Epidermal melanocyte (primary cell): Measurements from ENCODE around the gene GPR39.

Experiments used
- DNase-seq: peaks from one replicate; pipeline ENCODE4 v3.0.0; 2011; ENCODE audit warnings: low spot score; ENCODE audit not compliant: insufficient read length

The GPR39 gene

DNA sequence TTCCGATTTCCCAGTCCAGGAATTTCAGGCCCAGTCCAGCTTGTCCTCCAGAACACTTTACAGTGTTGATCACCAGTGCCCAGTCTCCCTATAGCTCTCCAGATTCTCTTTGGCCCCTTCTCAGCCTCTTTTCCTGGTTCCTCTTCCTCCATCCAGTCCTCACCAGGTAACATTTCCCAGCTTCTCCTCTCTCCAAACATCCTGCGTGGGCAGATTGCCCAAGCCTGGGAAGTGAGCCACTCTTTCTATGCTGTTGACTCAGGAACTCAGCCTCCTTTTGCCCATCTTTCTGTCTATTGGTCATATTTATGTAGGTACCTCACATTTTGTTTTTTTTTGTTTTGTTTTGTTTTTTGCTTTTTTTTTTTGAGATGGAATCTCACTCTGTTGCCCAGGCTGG lies 144.0 kb downstream of the GPR39 start:
- DNase-seq = no peak

DNA sequence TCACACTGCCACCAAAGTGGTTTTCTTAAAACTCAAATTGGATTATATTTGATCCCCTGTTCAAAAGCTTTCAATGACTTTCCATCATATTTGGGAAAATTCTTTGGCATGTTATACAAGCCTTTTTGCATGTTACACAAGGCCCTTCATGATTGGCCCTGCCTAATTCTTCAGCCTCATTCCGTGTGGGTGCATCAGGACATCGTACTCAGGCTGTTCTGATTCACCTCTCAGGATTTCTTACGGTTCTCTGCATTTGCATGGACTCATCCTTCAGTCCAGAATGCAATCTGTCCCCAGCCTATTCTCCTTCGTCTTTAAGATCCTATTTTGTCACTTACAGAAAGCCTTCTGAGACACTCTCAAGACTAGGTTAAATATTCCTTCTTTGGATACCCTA lies 145.6 kb downstream of the GPR39 start:
- no peak for DNase-seq

DNA sequence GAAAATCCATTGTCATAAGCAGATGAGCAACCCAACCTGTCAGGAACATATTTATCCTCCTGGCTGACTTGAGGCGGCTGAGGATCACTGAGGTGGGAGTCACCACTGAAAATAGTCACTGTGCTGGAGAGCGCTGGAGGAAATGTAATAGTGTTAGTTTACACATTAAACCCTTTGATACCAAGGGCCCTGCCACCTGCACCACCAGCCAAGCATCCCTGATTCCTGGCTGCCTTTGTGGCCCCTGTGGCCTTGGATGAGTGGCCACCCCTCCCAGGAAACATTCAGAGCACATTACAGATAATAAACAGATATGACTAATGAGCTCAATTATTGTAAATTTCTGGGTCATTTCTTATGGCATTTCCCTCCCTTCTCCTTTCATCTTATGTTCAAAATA lies 147.5 kb downstream of the GPR39 start:
- DNase-seq = no peak

DNA sequence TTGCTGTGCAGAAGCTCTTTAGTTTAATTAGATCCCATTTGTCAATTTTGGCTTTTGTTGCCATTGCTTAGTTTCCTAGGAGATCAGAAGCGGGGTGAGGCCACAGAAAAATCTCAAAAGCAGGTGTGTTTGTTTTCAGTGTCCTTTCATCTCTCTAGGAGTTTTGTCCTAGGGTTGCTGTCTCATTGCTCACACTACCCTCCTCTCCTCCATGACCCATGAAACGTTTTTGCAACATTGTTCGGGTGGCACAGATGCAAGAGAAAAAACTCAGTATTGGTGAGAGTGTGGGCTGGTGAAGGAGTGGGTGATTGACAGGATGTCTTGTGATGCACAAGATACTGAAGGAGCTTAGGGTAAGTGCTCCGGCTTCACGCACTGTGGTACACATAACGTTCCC lies 149.8 kb downstream of the GPR39 start:
- no peak for DNase-seq

DNA sequence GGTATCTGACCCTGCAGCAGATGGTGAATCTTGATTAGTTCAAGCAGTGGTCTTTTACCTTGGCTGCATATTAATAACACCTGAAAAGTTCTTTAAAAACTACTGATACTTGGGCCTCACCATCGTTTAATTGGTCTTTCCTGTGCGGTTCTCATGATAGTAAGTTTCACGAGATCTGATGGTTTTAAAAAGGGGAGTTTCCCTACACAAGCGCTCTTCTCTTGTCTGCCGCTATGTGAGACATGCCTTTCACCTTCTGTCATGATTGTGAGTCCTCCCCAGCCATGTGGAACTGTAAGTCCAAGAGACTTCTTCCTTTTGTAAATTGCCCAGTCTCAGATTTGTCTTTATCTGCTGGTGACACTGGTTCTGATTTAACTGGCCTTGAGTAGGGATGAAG lies 151.1 kb downstream of the GPR39 start:
- no peak for DNase-seq

DNA sequence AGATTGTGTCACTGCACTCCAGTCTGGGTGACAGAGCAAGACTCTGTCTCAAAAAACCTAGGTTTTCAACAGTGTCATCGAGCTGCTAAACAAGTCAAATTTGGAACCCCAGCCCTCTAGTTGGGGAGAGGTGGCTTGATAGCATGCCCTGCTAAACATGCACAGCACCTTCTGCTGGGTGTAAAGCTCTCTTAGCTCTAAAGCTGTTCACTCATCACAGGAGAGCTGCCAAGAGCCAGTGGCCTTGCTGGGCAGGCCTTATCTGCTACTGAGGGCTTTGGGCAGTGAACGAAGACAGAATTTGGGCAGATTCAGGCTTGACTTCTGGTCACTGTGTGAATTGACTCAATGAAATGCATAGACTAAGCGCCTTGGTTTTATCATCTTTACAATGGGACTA lies 152.1 kb downstream of the GPR39 start:
- no peak for DNase-seq

DNA sequence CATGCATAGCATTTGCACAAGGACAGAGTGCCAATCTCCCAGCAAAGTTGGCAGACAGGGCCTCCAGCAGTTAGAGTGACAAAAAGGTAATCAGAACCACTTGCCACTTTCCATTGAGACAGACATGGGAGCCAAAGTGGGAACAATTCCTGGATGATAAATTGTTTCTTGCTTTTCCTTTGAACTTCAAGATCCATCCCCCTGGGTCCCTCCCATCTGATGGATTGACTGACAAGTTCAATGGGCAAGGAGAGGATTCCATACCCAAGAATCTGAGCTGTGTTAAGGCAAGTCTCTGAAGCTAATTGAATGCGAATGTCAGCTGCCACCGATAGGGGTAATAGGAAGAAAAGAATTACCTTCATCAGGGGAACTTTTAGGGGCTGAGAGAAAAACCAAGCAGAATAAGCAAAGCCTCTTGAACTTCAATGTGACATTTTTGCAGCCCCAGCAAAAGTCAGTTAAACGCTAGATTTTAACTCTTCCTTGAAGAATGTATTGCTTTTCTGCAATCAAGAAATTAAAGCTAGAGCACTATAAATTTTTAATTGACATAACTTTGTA lies 156.9 kb downstream of the GPR39 start:
- DNase-seq = no peak

DNA sequence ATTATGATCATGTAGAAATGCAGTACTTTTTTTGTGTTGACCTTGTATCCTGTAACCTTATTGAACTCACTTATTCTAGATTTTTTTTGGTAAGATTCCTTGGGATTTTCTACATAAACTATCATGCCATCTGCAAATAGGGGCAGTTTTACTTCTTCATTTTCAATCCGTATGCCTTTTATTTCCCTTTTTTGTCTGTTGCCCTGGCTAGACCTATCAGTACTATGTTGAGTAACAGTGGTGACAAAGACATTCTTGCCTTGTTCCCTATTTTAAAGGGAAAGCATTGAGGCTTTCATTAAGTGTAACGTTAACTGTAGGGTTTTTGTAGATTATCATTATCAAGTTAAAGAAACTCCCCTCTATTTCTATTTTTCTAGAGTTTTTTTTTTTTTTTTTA lies 161.1 kb downstream of the GPR39 start:
- no peak for DNase-seq

DNA sequence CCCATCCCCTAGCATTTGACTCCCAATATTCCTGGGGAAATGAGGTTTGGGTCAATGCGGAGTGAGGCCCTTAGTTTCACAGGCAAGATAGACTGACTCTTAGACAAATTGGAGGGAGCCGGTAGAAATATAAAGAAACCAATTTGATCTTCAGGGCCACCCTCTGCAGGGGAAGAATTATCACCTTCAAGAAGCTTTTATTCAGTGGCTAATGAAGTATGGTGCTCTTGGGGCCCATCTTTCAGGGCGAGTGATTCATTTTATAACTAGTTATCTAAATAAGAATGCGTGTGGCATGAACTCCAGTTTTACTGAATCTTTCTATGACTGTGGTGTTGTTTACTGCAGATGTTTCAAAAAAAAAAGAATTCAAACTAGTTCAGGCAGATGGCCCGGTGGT lies 165.0 kb downstream of the GPR39 start:
- no peak for DNase-seq

DNA sequence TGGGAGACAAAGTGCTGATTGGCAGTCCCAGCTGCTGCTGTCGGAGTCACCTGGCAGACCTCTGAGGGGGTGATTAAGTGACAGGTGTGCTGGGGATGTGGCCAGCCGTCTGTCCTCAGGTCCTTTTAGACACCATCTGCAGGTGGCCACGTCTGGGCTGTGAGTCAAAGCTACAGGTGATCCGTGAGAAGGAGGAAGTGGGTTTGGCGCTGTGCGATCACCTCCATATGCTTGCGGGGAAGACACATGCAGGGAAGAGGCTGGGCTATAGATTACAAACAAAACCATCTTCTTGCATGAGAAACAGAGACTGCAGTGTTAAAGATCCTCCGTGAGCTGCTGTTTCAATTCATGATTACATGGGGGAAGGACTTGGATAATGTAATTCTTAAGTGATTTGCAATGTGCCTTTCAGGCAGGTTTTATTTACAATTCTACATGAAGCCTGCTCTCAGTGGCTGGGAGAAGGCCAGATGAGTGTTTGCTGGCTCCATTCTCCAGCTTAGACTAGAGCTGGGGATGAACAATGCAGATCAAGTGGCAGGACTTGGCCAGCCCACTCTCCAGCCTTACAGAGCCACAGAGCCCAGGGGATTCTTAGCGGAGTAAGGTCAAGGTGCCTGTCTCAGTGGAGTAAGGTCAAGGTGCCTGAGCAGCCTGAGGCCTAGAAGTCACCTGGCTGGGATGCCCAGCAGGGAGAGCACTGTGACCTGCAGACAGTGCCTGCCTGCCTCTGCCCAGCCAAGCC lies 165.6 kb downstream of the GPR39 start:
- no peak for DNase-seq

DNA sequence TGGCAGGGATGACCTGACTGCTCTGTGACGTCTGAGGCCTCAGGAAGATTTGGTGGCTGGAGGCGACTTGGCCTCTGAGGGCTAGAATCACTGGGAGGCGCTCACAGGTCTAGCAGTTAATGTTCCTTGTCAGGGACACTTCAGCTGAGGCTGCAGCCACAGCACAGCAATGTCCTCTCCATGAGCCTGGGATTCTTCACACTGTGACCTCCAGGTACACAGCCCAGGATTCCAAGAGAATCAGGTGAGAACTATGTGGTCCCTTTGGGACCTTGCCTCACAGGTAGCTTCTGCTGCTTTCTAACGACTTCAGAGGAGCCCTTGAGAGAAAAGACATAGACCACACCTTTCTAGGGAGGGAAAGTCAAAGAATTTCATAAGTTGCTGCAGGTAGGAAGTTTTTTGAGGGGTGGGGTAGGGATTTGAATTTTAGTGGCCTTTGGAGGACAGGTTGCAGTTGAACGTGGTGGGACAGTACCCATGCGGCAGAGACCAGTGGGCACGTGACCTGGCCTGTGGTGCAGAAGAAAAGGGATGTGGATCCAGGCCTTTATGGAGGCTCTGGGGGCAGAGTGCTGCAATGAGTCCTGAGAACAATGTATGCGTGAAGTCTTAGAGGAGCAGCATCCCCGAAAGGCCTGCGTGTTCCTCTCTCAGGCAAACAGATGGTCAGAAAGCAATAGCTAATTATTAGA lies 167.2 kb downstream of the GPR39 start:
- no peak for DNase-seq

DNA sequence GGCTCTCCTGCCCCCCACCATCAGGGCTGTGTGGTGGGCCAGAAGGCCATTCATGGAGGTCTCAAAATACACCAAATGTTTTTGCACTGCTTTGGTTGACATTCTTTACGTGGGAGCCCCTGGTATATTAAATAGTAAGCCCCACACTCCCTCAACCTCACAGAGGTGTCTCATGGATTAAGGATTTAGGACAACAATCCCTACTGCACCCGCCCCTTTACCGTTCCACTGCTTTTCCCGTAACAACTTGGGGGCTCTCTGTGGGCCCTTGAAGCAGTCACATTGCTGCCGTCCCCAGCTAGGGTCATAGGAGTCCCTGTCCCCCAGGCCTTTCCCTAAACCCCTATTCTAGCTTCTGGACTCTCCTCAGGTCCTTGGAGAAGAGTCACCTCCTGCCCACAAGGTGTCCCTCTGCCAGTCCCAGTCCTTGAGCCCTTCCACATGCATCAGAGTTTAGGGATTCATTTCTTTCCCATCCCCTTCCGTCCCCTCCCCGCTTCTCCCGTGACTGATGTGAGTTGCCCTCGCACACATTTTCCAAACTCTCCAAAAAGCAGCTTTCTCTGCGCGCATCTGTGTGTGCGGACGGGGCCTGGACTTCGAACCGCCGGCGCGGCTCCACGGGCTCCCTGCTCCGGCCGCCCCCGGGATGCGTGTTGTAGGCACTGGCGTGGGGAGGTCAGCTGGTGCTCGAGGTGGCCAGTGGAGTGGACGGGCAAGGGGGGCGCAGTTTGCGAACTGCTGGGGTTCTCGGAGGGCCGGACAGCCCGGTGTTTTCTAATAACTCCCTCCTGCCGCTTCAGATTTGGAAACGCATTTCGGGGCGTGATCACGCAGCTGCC lies 168.6 kb downstream of the GPR39 start:
- no peak for DNase-seq

DNA sequence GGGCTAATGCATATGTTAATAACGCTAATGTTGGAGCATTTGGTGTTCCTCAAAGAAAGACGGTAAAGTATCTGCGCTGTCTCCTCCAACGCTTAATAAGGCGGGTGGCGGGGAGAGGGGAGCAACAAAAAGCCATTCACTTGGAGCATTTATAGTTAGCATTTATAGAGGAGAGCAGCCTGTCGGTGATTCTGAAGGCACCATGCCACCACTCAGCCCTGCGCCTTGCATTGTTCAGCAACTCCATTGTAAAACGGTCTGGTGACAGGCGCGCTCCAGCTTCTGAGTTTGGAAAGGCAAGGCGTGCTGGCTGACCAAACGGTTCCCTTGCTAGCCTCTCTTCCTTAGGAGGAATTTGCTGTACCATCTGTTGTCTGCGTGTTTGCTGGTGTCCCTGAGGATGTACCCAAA lies 169.5 kb downstream of the GPR39 start:
- no peak for DNase-seq

DNA sequence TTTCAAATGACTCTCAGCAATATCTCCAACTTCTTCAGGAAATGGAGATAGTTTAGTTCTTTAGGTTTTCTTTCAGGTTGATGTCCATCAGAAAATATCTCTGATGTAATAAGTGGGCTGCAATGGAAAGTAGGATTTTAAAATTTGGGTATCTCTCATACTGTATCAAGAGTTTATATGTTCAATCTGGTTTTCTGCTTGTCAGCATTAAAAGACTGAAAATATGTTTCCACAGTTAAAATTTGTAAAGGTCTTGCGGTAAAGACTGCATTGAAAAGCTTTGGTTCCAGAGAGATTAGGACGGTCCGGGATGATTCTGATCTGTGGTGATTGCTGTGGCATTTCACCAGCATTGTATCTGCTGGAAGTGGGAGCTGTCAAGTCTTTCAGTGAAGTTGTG lies 170.2 kb downstream of the GPR39 start:
- DNase-seq = no peak

DNA sequence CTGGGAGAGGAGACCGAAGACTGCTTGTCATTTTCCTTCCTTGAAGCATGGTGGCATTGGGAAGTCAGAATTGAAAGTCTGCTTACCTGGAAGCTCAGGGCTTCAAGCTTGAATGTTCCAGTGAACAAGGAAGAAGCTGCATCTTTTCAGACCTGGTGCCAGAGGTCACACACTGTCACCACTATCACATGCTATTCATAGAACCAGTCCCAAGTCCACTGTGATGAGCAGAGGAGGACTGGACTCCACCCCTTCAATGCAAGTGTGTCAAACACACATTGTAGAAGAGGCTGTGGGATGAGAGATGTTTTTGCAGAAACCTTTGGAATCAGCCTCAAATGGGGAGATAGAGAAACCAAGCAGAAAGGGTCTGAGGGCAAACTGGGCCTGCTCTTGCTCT lies 172.0 kb downstream of the GPR39 start:
- DNase-seq = no peak

DNA sequence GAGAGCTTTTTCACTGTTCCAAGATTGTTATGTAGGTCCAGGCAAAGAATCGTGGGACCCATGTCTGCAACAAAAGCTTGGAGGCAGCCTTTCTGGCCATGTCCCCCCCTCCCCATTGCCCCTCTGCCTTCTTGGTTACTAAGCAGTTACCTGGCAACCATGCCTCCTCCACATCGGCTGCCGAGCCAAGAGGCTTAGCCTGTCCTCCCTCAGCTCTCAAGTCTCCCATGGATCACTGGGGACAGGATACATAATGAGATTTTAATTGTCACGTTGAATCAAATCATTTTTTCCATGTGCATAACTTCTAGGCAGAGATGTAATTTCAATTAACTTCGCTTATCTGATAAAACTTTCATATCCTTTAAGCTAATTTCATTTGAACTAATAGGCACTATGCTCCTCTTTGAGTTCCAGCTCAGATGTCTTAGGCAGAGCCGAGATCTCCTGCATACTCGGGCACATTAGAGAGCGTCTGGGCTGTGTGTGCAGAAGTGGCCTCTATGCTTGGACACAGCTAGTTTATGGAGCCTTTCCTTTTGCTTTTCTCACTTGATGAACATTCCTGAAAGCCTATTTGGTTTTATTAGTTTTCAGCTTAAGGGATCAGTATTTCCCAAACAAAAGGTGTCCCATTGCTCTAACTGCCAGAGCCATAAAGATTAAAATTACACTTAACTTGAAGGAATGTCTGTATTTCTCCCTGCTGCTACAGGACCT lies 172.7 kb downstream of the GPR39 start:
- no peak for DNase-seq

DNA sequence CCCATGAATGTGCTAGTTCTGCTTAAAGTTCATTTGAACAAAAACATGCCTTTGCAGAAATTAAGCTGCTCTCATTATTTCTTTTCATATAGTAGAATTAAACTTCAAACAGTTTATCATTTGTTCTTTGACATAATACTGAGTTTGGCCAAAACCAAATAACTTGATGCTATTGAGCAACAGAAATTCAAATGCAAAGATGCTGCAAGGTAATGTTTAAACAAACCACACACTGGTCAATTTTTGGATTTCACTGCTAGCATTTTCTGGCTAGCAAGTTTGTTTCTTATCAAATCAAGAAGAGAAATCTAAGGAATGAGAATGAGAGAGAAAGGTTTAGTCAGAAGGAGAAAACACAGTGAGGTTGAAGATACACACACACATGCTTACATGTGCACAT lies 173.4 kb downstream of the GPR39 start:
- no peak for DNase-seq

DNA sequence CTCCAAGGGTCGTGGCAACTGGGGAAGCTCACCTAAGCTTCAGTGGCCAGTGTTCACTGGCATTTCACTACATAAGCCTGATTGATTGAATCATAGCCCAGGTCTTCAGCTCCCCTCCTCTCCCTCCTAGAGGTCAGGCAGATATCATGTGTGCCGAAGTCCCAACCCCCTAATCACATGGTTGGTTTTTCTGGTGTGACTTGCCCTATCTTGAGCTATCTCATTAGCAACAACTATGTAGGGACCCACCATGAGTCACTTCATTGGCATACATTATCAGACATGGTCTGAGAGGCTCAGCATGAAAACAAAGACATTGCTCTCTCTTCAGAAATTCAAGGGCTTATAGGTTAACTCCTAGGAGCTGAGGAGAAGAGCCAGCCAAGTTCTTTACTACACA lies 176.6 kb downstream of the GPR39 start:
- no peak for DNase-seq

DNA sequence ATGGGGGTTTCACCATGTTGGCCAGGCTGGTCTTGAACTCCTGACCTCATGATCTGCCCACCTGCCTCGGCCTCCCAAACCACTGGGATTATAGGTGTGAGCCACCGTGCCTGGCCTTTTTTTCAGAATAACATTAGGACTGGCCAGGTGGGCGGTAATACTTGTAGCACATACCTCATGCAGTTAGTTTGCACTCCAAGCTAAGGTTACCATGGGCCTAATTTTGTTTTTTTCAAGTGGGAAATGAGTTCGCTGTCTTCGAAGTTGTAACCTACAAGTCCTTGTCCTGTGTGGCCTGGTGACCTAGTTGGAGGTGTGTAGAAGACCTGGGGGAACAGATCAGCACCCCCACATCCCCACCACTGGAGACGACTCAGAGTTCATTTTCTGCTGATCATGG lies 178.6 kb downstream of the GPR39 start:
- no peak for DNase-seq

DNA sequence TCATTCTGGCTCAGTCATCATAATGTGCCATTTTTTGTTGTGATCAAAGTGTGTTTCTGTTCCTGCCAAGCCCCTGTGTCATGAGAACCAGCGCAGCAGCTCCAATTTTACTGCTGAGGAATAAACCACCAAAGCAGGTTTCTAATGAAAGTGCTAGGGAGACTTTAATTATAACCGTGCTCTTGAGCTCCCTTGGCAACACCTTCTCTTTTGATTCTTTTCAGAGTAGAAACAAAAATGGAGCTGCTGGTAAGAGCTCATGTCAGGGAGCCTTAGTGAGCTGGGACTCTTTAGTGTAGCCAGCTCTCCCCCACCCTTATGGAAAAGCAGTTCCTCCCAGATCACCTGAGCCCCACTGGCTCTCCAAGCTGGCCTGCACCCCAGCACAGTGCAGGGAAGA lies 179.1 kb downstream of the GPR39 start:
- DNase-seq = no peak

DNA sequence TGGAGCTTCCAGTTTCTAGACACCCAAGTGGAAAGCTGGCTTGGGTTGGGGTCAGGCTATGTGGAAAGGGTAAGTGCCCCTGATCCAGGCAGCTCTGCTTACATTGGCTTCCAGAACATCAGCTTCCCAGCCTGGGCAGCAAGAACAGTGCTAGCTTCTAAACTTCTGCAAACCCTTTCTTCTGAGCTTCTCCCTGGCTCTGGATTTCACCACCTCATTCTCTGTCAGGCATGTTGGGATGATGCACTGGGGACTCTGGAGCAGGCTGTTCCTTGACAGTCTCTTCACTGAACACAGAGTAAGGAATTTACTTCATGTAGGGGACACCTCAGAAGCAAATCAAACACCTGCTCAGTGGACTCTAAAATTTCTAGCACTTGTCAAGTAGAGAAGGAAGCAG lies 180.6 kb downstream of the GPR39 start:
- no peak for DNase-seq
